GM23248 (cell line): Measurements from ENCODE around the gene PPP3R2.

ENCODE experiments used
- EZH2 ChIP-seq: fragments of 200-600 bp; sonication (generic); IDR thresholded peaks from 2 replicates; pipeline ENCODE4 v1.6.1; 2018; ENCODE audit warnings: antibody characterized with exemption, mild to moderate bottlenecking; ENCODE audit not compliant: insufficient read depth, poor library complexity, severe bottlenecking
- EZH2phosphoT487 ChIP-seq: fragments of 200-600 bp; sonication (generic); IDR thresholded peaks from 2 replicates; pipeline ENCODE4 v1.6.1; 2018; ENCODE audit warnings: antibody characterized with exemption, moderate library complexity, mild to moderate bottlenecking, low read depth; ENCODE audit not compliant: insufficient read depth

DNA sequence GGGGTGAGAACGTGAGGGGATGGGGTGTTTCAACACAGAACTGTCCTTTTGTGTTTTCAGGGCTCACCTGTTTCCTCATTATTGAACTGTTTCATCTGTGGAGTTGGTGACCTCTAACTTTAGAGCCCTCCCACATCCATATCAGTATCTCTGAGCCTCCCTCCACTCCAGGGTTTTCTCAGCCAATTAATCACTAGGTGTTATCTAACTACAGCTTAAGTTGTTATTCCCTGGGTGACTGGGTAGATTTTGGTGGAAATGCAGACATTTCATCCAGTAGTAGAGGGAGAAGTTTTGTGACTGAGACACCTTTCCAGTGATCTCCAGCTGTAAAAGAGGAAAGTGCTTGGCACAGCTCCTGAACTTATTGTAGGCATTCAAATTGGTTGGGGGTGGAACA, 23.7 kb downstream of the PPP3R2 start:
- TF ChIP-seq EZH2phosphoT487 (no peak), EZH2 (no peak)
